ENCODE data around the gene ADAMTS19.
"Not testable (repeated sequence)": the region's sequence is repeated elsewhere in the genome, so short reads cannot be mapped to it uniquely, and the experiment has no call there.

ADAMTS19 gene, protein sequence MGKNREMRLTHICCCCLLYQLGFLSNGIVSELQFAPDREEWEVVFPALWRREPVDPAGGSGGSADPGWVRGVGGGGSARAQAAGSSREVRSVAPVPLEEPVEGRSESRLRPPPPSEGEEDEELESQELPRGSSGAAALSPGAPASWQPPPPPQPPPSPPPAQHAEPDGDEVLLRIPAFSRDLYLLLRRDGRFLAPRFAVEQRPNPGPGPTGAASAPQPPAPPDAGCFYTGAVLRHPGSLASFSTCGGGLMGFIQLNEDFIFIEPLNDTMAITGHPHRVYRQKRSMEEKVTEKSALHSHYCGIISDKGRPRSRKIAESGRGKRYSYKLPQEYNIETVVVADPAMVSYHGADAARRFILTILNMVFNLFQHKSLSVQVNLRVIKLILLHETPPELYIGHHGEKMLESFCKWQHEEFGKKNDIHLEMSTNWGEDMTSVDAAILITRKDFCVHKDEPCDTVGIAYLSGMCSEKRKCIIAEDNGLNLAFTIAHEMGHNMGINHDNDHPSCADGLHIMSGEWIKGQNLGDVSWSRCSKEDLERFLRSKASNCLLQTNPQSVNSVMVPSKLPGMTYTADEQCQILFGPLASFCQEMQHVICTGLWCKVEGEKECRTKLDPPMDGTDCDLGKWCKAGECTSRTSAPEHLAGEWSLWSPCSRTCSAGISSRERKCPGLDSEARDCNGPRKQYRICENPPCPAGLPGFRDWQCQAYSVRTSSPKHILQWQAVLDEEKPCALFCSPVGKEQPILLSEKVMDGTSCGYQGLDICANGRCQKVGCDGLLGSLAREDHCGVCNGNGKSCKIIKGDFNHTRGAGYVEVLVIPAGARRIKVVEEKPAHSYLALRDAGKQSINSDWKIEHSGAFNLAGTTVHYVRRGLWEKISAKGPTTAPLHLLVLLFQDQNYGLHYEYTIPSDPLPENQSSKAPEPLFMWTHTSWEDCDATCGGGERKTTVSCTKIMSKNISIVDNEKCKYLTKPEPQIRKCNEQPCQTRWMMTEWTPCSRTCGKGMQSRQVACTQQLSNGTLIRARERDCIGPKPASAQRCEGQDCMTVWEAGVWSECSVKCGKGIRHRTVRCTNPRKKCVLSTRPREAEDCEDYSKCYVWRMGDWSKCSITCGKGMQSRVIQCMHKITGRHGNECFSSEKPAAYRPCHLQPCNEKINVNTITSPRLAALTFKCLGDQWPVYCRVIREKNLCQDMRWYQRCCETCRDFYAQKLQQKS

DNA sequence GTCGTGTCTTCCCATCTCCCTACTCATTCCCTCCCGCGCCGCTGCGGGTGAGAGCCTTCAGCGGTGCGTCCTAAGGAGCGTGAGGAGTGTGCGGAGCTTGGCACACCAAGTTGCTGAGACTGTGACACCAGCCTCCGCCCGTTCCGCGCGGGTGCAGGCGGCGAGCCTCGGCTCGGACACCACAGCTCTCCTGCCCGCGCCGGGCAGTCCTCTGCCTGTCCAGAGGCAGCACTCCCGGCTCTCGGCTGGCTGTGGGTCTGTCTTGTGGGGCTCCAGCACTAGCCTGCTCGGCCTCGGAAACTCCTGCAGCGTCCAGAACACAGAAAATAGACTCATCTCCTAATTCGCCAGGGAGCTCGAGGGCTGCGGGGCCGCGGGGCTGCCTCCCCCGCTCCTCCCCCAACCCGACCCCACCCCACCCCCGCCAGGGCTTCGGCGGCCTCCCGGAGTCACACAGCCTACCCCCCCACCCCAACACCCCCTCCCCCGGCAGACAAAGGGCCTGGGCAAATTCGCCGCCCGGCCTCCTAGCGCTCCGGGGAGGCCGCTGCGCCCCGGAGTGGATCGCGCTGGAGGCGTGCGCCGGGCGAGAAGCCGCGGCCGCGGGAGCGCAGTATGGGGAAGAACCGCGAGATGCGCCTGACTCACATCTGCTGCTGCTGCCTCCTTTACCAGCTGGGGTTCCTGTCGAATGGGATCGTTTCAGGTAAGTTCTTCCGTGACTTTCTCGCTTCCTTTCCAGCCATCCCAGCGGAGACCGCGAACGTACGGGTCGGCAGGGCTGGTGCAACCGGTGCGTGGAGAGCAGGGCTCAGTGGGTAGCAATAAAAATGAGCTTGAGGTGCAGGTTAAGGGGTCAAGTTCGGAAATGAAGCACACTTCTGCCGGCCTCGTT lies at the start of gene ADAMTS19:
ADAMTS19 (plus strand) TSS at position 522 of the 895 bp plus-strand sequence; CDS start at position 616, 94 bp downstream.
- peak in 1 of 2 donors; percentile 43 for DNase-seq

DNA sequence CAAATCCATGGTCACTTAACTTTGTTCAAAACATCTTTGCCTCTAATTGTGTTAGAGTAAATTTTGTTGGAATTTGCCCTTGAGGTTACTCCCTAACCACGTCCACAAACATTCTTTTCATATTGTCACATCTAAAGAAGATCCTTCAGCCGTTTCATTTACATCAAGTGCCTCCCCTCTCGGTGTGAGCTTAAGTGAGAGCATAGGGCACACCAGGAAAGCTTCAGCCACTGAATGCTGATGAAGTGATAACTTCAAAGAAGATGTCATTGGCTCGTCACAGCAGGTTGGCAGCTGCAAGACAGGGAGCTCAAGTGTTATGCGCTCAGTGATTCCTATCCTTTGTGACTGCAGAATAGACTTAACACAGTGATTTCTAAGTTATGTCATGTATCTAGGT lies 49.6 kb upstream of the ADAMTS19 start:
- no peak for DNase-seq

DNA sequence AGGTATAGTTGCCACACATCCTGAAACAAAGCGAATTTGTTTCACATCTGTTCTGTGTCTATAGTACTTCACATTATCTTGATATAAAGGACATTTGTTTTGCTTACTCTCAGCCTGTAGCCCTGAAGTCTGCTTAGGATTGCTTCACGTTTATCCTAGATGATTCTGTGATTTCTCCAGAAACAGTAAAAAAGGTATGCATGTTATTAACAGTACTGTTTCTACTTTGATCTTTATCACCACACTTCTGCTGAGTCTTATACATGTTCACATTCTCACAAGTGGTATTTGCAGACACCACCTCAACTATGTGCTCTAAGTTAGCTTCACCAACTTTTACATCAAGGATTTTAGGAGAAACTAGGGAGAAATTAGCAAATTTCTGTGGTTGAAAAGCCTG lies 47.4 kb upstream of the ADAMTS19 start:
- DNase-seq = no peak

DNA sequence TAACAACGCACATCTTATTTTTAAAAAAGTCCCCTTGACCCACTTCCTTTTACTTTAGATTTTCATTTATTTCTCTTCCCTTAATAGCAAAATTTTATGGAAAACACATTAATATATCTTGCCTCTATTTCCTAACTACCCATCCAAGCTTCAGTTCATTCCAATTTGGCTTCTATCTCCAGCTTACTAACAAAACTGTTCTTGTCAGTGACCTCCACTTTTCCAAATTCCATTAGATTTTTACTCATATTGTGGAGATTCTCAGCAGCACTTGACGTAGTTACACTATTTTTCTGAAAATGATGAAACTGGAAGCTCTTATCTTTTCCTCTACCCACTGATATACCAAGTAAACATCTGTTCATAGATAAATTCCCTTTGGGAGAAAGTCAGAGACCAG lies 46.5 kb upstream of the ADAMTS19 start:
- no peak for DNase-seq

DNA sequence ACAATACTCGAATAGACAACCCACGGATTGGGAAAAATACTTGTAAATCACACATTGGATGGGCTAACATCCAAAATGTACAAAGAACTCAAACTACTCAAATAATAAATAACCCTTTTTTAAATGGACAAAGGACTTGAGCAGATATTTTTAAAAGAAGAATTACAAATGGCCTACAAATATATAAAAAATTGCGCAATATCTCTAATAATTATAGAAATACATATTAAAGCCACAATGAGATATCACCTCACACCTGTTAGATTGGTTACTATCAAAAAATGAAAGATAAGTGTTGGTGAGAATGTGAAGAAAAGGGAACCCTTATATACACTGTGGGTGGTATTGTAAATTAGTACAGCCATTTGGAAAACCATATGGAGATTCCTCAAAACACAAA lies 40.8 kb upstream of the ADAMTS19 start:
- DNase-seq = no peak

DNA sequence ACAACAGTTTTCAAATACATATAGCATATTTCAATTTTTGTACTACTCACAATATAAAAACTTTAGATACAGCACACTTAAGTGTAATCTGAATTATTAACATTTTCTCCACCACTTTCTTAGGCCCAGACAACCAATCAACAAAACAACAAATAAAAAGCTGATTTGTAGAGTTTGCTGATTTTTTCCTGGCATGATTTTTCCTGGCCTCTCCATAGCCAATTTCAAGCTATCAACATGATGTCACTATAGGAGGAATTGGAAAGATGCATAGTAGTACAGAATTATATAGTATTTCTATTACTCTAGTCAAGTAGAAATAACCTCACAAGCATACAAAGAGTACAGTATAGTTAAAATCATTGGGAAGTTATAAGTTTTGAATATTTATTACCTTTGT lies 35.1 kb upstream of the ADAMTS19 start:
- no peak for DNase-seq

DNA sequence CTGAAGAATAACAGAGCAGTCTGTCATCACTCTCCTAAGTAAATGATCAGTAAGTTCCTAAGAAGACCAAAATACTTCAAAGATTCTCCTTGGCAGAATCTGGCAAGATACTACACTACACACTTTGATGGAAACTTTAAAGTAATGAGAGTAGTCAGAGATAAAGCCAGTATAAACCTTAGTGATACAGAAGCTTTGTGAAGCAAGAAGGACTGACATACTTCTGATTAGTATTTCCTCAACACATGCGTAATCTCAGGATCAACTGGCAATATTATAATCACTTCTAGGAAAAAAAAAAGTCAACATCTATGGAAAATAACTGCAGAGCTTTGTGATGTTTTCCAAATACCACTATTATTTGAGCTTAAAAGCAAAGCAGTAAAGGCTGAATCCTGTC lies 34.0 kb upstream of the ADAMTS19 start:
- DNase-seq = no peak

DNA sequence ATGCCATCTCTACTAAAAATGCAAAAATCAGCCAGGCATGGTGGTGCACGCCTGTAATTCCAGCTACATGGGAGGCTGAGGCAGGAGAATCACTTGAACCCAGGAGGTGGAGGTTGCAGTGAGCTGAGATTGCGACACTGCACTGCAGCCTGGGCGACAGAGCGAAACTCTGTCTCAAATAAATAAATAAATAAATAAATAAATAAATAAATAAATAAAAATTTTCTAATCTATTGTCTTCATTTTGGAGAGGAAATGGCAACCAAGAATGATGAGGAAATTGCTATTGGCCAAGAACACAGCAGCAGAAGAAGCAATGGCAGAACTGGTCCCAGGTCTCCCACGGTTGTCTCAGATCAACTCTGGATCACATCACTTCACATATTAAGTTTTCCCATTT lies 31.5 kb upstream of the ADAMTS19 start:
- not testable (repeated sequence) for DNase-seq

DNA sequence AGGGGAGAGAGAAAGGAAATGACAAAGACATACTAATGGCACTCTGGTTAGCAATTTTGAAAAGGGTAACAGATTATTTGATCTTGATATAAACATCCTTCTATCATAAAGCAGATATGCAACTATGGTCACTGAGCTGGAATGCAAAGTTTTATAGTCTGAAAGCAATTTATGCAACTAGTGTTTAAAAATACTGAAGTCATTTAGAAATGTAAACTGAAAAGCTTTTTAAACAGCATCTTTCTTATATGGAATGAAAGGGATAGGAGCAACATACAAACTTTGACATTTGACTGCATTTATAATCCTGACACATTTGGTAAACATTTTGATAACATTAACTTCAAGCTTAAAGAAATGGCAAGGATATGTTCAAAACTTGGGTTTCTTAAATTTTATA lies 28.7 kb upstream of the ADAMTS19 start:
- DNase-seq = no peak

DNA sequence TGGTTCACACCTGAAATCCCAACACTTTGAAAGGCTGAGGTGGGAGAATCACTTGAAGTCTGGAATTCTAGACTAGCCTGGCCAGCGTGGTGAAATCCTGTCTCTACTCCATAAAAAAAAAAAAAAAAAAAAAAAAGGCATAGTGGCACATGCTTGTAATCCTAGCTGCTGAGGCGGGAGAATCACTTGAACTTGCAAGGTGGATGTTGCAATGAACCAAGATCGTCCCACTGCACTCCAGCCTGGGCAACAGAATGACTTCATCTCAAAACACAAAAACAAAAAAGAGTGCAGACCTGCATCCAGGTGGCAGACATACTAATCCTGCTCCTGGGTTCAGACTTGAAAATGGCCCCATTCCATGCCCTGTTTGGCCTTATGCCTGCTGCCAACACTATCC lies 21.8 kb upstream of the ADAMTS19 start:
- no peak for DNase-seq

DNA sequence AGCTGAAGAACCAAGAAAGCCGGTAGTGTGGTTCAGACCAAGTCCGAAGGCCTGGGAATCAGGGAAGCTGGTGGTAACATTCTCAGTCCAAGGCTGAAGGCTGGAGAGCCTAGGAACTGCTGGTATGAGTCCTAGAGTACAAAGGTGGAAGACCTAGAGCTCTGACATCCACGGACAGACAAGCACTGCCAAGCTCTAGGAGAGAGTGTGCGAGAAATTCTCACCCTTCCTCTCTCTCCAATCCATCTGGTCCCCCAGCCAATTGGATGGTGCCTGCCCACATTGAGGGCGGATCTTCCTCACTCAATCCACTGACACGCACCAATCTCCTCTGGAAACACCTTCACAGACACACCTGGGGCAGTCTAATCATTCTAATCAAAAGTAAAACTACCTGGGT lies 19.7 kb upstream of the ADAMTS19 start:
- DNase-seq = no peak

DNA sequence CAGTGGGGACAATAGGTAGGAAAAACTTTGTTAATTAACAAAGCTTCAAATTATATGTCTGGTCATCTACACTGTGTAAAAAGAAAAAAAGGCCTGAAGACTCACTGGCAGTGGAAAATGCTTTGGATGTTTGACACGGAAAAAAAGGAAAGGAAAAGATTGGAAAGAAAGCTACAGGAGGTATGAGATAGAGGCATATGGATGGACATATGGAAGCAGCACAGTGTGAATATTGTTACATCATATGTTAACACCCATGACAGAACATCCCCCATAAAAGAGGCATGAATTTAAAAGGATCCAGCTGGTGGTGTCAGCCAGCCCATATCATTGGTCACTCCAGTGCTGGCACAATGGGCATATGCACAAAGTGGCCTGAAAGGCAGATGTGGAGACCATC lies 19.0 kb upstream of the ADAMTS19 start:
- DNase-seq = no peak

DNA sequence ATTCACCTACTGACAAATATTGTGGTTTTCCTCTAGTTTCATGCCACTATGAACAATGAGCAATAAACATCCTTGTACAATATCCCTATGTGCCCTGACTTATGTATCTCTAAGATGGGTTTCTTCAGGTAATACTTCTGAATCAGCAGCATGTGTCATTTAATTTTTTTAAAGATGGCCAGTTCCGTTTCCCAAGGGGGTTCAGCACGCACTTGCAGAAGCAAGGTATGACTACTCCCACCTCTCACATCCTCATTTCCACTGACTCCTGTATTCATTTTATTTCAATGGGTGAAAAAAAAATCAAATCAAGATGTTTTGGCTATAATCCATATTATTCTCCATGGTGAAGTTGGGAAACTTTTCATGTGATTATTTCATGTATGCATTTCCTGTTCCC lies 14.7 kb upstream of the ADAMTS19 start:
- no peak for DNase-seq

DNA sequence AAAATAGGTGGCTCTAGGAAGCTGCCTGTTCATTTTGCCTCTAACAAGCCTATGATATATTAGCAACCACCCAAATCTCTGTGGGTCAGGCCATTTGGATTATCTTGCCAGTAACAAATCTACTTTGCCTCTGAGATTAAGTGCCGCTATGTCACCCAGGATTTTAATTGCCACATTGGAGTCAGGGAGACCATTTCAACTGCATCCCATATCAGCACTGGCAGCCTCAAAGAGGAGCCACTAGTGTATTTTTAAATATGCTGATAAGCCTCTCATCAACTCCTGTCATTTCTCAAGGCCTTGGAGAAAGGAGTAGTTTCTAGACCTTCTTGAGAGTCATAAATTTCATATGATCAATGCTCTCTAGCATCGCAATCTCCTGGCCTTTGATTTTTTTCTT lies 12.1 kb upstream of the ADAMTS19 start:
- DNase-seq = no peak

DNA sequence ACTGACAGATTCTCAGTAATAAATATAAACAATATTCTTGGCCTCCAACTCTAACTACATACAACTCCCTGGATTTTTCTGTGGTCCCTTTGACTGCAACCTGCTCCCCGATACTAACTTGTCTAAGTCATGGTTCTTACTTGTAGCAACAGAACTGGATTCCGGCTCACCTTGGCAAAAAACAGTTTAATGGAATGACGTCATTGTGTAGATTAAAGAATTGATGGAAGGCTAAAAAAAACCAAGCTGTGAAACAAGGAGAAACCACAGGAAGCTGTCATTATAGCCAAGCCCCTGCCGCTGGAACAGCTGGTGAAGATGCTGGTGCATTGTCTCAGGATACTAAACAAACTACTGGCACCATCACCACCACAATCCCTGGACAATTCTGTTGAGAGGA lies 11.4 kb upstream of the ADAMTS19 start:
- no peak for DNase-seq

DNA sequence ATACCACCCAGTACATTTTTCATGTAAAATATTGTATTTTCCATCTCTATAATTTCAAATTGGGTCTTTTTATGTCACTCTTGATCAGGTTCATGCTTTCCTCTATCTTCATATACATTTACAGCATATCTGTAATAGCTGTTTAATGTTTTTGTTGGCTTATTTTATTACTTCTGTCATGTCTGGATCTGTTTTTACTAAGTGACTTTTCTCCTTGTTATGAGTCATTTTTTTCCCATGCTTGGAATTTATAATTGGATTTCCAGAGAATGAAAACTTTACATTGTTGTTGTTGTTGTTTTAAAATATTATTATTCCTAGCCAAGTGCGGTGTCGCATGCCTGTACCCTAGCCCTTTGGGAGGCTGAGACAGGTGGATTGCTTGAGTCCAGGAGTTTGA lies 5.6 kb upstream of the ADAMTS19 start:
- DNase-seq = no peak

DNA sequence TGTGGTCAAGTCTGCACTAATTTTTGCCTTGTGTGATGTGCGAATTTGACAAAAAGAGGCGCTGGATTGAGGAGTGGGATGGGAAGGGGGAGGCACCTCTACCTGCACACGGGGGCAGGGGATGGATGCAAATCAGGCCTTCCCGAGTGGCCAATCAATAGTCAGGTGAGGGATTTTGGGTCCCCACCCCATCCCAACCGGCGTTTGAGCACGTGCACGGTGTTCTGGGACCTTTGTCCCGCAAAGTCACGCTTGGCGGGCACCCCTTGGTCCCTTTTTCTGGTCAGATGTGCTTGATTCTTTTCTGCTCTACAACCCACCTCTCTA lies 685 bp upstream of the ADAMTS19 start:
- DNase-seq = no peak

DNA sequence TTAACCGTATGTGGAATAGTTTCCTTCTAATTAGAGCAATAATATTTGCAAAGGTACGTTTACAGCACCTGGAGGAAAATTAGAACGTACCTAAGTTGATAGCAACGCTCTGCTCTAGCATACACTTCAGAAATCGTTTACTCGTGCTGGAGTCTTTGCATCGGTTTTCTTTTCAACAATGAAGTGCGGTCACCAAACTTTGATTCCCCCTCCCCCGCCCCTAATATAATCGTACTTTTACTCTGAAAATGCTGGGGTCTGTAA lies 506 bp downstream of the ADAMTS19 start:
- DNase-seq = no peak

DNA sequence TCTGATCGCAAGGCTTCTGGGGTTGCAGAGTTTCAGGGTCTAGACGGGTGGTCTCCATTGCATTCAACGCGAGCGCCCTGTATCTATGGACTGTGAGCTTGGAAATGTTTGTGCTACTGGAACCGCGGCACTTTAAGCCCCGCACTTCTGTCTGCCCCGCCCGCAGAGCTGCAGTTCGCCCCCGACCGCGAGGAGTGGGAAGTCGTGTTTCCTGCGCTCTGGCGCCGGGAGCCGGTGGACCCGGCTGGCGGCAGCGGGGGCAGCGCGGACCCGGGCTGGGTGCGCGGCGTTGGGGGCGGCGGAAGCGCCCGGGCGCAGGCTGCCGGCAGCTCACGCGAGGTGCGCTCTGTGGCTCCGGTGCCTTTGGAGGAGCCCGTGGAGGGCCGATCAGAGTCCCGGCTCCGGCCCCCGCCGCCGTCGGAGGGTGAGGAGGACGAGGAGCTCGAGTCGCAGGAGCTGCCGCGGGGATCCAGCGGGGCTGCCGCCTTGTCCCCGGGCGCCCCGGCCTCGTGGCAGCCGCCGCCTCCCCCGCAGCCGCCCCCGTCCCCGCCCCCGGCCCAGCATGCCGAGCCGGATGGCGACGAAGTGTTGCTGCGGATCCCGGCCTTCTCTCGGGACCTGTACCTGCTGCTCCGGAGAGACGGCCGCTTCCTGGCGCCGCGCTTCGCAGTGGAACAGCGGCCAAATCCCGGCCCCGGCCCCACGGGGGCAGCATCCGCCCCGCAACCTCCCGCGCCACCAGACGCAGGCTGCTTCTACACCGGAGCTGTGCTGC lies 1.0 kb downstream of the ADAMTS19 start:
- peak in 1 of 2 donors; percentile 40 for DNase-seq

DNA sequence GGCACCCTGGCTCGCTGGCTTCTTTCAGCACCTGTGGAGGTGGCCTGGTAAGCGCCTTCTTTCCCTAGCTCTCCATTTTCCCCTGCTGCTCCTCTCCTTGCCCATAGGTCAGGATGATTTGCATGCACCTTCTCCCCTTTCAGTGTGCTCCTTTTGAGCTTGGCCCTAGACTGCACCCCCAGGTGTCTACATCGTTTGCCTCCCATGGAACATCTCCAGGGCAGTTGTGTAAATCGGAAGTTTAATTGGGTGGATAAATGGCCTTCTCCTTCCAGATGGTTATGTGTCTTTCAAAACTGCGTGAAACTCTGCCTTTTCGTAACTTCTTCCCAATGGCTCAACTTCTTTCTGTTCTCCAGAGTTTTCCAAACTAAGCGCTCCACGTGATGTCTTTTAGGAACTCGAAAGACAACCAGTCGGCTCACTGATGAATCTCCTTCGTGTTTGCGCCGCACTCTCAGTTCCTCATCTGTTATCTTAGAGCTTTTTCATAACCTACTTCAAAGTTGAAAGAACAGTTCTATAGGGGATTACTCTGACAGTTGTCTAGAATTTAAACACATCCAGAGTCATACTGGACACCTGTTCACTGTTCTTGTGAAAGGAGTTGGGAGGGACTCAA lies 1.7 kb downstream of the ADAMTS19 start:
- DNase-seq = no peak

DNA sequence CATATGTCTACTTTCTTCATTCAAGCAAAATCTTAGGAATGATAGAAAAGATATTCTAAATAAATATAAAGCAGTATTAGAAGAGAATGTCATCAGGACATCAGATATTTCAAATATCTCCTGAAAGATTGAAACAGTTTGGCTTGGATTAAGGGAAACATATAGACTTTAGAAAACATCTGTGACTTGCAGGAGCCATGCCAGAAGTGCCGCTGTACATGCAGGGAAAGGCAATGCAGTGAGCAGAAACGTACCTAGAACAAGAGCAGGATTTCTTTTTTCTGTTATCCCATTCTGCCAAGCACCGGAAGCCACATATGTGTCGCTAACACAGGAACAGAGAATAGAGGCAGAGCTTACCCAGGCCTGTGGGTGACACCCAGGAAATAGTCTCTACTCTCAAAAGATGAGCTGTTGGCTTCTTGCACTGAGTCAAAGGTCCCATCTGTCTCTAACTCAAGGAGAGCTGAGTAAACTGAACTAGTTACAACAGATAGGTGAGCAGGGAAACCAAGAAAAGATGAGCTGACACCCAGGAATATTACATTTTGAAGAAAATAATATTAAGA lies 5.8 kb downstream of the ADAMTS19 start:
- DNase-seq = no peak

Measured in stimulated activated CD4-positive, alpha-beta T cell treated with anti-CD3 and anti-CD28 coated beads, Interleukin-2, amount 100 ng/mL, for 24 hours (primary cell).